ENCODE results near the gene RBM34.
"Not testable (repeated sequence)": the region's sequence is repeated elsewhere in the genome, so short reads cannot be mapped to it uniquely, and the experiment has no call there.

The RBM34 gene, protein sequence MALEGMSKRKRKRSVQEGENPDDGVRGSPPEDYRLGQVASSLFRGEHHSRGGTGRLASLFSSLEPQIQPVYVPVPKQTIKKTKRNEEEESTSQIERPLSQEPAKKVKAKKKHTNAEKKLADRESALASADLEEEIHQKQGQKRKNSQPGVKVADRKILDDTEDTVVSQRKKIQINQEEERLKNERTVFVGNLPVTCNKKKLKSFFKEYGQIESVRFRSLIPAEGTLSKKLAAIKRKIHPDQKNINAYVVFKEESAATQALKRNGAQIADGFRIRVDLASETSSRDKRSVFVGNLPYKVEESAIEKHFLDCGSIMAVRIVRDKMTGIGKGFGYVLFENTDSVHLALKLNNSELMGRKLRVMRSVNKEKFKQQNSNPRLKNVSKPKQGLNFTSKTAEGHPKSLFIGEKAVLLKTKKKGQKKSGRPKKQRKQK

DNA sequence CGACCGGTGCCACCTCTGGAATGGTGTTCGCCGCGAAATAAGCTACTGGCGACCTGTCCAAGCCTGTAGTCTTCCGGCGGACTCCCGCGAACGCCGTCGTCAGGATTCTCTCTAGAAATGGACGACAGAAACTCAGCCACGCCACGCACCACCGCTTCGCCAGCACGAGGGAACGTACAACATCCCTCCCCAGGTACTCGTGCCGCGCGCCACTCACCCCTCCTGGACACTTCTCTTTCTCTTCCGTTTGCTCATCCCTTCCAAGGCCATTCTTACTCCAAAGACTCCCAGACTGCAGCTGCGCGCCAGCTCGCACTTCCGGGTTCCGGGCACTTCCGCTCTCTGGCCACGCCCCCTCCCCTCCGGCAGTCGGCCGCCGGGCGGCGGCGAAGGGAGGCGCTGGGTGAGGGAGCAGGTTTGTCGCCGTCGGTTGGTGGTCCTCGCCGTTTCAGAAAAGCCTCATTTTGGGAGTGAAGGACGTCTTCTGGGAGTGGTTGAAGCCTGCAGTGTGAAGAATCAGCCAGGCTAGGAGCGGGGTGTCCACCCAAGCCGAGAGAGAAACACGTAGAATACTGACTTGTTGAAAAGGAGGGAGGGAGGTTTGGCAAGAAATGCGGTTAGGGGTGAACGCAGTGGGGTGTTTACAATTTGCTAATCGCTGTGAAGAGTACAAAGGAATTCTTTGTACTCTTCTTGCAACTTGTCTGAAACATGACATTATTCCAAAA, at the start of gene RBM34:
RBM34 (minus strand) TSS at position 294 of the 728 bp plus-strand sequence; CDS start at position 270, 24 bp downstream.
- DNase-seq (ENCODE audit: extremely low read depth in 1 of 2, low read depth in 1 of 2), result peak; percentile 81 to 88

DNA sequence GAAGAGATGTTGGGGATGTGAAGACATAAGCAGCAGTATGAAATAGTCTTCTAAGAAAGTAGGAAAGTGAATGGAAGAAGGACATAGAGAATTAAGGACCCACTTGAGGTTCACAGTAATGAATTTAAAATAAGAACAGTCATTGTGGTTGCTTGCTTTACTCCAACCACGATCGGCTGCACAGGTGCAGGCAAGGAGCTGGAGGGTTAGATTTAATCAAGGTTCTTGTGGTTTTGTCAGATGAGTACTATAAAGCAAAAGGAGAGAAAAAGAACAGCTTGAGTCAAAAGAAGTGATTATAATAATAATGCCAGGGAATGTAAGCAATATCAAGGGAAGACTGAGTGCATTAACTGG, 46.1 kb upstream of the RBM34 start:
- peak; percentile 7 to 43 for DNase-seq (ENCODE audit: extremely low read depth in 1 of 2, low read depth in 1 of 2)

DNA sequence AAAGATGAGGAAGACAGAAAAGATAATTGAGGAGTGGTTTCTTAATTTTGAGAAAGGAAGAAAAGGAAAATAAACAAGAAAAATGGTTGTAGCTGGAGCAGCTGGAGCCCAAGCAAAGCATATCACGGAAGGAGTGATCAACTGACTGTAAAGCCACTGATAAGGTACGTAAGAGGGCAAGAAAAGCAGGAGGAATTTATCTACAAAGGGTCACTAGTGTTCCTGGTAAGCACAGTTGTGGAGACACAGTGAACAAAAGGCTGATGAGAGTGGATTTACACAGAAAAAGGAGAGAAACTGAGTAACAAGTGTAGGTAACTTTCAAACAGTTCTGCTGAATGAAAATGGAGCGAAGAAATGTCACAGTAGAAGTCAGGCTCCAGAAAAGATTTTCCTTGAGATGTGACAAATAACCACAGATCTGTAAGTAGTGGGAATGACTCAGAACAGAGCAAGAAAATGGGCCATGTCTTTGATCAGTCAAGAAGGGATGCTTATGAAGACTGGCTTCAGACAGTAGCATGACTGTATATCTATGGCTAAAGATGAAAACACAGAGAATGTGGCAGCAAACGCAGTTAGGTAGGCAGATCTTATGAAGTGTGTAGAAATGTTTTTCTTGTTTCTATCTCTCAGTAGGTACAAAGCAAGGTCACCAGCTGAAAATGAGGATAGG, 45.6 kb upstream of the RBM34 start:
- peak in 1 of 2 donors; percentile 5 for DNase-seq (ENCODE audit: extremely low read depth in 1 of 2, low read depth in 1 of 2)

DNA sequence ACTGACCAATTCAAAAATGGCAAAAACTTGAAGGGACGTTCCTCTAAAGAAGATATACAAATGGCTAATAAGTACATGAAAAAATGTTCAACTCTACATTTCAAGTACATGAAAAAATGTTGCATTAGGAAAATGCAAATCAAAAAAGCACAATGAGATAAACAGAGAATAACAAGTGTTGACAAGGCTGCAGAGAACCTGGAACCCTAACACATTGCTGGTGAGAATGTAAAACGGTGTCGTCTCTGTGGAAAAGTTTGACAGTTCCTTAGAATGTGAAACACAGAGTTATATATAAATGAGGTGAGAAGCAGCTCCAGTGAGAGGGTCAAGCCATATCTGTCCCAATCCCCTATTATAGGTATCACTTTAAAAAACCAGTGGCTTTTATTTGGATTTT, 44.6 kb upstream of the RBM34 start:
- no peak for DNase-seq (ENCODE audit: extremely low read depth in 1 of 2, low read depth in 1 of 2)

DNA sequence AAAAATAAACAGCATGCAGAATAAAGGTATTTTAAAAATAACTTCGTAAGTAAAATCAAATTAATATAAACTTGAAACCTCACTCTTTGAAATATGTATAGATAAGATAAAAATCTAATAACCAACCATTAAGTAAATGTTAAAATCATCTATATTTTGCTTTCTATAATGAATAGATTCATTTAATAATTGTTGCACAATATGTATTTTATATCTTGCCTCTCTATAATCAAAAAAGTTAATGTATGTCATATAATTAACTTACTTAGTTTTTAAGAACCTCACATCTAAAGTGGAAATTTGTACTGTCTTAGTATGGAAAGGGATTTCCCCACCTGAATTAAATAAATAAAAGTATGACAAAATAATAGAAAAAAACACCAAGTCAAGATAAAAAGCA, 42.4 kb upstream of the RBM34 start:
- no peak for DNase-seq (ENCODE audit: extremely low read depth in 1 of 2, low read depth in 1 of 2)

DNA sequence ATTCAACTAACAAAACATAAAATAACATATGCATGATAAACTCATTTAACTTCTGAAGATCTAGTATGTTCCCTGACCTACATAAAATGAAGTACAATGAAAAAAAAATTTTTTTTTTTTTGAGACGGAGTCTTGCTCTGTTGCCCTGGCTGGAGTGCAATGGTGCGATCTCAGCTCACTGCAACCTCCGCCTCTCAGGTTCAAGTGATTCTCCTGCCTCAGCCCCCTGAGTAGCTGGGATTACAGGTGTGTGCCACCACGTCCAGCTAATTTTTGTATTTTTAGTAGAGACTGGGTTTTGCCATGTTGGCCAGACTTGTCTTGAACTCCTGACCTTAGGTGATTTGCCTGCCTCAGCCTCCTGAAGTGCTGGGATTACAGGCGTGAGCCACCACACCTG, 41.4 kb upstream of the RBM34 start:
- not testable (repeated sequence) for DNase-seq (ENCODE audit: extremely low read depth in 1 of 2, low read depth in 1 of 2)

DNA sequence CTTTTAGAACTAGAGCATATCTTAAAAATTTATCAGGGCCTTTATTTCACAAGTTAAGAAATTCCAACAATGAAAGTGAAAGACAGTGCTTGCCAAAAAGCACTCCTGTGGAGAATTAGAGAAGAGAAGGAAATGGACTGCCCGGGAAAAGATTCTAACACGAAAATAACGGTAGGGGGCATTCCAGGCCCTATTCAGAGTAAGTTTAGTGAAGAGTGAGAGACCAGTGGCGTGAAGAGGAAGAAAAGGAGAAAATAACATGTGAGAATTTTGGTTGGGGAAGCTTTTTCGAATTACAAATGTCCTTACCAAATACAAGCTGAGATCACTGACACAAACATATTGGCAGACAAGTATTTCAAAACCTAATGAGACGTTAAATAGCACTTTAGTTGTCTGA, 38.4 kb upstream of the RBM34 start:
- no peak for DNase-seq (ENCODE audit: extremely low read depth in 1 of 2, low read depth in 1 of 2)

DNA sequence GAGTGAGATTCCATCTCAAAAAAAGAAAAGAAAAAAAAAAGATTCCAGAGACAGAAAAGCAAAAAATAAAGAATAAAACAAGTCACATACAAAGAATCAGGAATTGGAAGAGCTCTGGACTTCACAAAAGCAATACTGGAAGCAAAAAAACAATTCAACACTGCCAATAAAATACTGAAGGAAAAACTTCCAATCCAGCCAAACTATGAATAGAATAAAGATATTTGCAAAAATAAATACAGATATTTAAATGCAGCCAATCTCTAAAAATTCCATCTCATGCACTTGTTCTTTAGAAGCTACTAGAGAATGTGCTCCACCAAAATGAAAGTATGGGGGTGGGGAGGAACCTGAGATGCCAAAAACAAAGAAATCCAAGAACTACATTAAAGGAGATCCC, 29.4 kb upstream of the RBM34 start:
- no peak for DNase-seq (ENCODE audit: extremely low read depth in 1 of 2, low read depth in 1 of 2)

DNA sequence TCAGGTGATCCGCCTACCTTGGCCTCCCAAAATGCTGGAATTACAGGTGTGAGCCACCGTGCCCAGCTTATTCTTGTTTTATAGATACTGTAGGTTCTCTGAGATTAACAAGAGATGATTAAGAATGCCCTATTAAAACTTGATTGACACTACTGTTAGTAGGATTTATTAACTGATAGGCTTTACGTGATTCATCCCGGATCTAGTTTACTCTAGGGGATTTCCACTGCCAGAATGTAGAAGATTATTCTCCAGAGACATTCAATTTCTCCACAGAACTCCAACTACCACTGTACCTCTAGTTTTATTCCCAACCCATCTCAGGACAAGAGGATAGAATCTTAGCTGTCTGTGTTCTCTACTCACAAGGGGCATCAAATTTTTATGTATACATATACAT, 26.3 kb upstream of the RBM34 start:
- DNase-seq (ENCODE audit: extremely low read depth in 1 of 2, low read depth in 1 of 2), result no peak

DNA sequence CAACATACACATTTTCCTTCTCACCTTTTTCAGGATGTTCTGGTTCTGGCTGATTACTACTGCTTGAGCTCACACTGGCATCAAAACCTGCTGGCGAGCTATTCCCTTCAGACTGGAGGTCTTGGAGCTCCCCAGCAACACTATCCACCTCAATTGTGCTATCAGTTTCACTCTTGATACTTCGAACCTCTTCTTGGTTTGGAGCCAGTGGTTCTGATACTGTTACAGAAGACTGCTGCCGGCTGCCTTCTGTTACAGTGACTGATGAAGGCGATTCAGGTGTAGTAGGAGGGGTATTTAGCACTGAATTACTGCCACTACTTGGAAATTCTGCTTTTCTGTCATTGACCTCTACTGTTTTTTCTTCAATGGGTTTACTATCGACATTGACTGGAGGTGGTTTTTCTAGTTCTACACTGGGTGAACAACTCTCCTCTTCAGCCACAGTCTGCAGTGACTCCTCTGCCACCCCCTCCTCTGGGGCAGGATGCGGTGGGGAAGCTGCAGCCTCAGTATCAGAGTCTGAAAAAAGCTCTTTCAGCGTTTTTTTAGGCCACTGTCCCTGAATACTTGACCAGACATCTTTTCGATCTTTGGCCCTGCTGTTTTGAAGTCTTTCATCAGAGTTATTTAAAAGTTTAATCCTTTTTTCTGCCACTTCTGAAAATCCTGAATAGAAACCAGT, 20.7 kb upstream of the RBM34 start:
- no peak for DNase-seq (ENCODE audit: extremely low read depth in 1 of 2, low read depth in 1 of 2)

DNA sequence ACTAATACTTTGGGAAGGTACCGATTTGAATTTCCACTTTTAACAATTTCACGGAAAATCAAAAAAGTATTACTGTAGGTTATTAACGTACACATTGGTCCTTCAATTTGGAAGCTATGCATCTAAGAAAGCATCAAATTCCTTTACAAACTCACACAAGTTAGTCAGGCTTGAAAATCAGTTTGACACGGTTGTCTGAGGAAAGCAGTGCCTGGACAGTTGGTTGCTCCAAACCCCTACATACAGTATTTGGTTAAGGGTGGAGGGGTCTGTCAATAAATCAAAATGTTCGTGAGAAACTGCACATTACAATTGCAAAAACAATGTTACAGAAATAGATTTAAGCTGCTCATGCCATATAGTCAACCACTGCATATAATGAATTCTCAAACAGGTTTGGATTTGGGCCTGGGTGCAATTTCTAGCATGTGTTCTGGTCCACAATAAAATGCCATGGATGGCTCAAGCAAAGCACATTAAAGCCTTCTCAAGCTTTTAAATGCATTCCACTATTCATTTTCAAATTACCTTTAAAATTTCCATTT, 19.9 kb upstream of the RBM34 start:
- DNase-seq (ENCODE audit: extremely low read depth in 1 of 2, low read depth in 1 of 2), result no peak

DNA sequence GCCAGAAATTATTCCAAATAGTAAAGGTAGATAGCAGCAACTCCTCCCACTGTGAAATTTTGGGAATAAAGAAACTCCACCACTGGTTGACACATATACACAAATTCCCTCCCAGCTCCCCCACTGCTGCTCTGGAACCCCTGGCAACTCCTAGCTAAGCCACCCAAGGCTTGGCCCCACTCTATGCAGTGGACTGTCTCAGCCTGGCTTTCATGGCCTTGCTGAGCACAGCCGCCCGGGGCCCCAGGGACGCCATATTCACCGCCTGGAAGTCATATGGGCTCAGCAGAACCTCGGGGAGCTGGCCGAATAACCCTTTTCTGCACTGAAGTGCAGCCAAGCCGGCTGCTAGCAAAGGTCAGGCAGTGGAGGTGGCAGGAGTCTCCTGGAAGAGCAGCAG, 15.4 kb upstream of the RBM34 start:
- no peak for DNase-seq (ENCODE audit: extremely low read depth in 1 of 2, low read depth in 1 of 2)

DNA sequence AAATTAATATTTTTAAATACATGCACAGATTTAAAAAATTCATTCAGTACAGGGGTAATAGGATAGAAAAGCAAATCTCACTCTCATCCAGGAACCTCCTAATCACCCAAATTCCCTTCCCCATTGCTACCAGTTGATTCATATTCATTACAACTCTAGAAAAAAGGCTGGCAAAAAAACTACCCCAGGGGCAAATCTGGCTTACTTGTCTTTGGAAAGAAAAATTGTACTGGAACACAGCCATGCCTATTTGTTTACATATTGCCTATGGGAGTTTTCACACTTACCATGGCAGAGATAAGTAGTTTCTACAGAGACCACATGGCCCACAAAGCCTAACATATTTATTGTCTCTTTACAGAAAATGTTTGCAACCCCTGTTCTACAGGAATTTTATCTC, 8.9 kb upstream of the RBM34 start:
- DNase-seq (ENCODE audit: extremely low read depth in 1 of 2, low read depth in 1 of 2), result no peak

DNA sequence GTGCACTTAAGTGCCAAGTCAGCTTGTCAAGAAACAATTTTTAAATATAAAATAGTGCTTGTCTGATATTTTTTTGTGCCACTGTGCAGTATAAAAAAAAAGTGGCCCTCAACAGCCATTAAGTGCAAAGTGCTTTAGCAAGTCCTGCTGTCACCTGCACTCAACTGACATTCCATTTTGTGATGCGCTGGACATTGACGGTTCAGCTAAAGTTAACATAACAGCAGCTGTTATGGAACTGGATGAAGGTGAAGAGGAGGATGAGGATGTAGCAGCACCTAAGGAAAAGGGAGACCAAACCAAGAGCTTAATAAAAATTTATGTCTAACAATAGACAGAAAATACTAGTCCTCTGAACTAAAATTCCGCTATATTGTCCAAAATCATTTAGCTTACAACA, 7.3 kb upstream of the RBM34 start:
- no peak for DNase-seq (ENCODE audit: extremely low read depth in 1 of 2, low read depth in 1 of 2)

DNA sequence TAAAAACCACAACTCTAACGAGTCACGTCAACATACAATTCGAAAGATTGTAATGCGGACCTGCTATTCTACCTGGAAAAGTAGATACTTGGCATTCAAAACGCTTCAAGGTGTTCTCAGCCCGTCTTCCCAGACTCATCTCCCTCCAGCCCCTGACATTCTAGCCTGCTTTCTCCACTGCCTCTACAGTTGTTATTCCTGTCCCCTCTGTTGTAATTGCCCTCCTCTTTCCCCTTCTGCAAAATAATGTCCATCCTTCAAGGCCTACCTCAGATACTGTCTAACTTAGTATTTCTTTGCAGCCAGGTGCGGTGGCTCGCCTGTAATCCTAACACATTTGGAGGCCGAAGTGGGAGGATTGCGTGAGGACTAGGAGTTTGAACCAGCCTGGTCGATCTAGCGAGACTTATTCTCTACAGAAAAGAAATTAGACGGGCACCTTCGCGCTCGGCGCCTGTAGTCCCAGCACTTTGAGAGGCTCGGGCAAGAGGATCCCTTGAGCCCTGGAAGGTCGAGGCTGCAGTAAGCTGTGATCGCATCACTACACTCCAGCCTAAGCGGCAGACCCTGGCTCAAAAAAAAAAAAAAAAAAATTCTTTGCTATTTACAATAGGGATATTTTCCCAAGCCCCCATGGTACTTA, 756 bp upstream of the RBM34 start:
- DNase-seq (ENCODE audit: extremely low read depth in 1 of 2, low read depth in 1 of 2), result no peak

DNA sequence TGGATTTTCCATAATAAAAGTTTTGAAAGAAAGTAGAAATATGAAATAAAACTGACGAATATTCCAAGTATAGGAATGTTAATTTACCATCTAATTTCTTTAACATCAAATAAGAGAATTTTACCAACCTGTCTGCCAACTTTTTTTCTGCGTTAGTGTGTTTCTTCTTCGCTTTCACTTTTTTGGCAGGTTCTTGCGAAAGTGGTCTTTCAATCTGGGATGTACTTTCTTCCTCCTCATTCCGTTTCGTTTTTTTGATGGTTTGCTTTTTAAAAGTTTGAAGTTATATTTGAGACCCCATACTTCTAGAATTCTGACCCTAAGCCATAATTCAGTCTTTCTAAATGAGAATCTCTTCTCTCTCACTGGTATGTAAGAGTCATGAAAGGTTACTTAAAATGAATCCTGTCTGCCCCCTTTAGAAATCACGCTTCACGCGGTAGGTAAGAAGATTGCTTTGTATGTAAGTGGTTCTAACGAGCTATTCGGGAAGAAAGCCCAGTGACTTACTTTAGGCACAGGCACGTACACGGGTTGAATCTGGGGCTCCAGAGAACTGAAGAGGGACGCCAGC, 580 bp downstream of the RBM34 start:
- no peak for DNase-seq (ENCODE audit: extremely low read depth in 1 of 2, low read depth in 1 of 2)

DNA sequence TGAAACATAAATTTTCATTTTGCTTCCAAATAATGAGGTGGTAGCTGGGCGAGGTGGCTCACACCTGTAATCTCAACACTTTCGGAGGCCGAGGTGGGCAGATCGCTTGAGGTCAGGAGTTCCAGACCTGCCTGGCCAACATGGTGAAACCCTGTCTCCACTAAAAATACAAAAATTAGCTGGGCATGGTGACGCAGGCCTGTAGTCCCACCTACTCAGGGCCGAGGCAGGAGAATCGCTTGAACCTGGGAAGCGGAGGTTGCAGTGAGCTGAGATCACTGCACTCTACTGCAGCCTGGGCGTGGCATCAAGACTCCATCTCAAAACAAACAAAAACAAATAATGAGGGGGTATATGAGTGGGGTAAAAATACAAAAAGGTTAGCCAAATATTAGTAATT, 1.1 kb downstream of the RBM34 start:
- not testable (repeated sequence) for DNase-seq (ENCODE audit: extremely low read depth in 1 of 2, low read depth in 1 of 2)

DNA sequence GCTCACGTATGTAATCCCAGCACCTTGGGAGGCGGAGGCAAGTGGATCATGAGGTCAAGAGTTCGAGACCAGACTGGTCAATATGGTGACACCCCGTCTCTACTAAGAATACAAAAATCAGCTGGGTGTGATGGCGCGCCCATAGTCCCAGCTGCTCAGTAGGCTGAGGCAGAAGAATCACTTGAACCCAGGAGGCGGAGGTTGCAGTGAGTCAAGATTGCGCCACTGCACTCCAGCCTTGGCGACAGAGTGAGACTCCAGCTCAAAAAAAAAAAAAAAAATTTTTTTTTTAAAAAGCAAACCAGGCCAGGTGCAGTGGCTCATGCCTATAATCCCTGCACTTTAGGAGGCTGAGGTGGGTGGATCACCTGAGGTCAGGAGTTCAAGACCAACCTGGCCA, 1.8 kb downstream of the RBM34 start:
- DNase-seq (ENCODE audit: extremely low read depth in 1 of 2, low read depth in 1 of 2), result not testable (repeated sequence)

DNA sequence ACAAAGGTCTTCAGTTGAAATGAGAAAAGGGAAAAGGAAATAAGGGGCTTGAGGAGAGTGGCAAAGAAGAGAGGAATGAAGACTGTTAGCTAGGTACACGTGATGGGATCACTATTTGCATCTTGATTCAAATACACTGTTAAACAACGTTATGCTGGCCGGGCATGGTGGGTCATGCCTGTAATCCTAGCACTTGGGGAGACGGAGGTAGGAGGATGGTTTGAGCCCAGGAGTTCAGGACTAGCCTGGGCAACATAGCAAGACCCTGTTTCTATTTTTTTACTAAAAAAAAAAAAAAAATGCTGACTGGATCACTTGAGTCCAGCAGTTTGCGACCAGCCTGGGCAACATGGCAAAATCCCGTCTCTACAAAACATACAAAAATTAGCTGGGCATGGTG, 2.4 kb downstream of the RBM34 start:
- no peak for DNase-seq (ENCODE audit: extremely low read depth in 1 of 2, low read depth in 1 of 2)

DNA sequence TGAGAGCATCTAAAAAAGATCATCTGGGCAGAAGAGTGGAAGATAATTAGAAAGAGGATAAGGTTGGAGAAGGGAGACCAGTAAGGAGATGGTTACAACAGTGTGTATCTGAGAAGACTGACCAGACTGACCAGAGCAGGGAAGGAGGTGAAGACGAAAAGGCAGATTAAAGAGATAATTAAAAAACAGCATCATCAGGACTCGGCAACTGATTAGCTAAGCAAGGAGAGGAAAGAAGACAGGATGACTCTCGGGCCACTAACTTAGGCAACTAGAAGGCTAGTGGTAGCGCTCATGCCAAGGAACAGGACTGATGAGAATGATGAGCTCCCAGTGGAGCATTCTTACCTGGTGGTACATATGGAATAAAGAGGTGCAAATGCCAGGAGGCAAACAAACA, 3.9 kb downstream of the RBM34 start:
- DNase-seq (ENCODE audit: extremely low read depth in 1 of 2, low read depth in 1 of 2), result no peak
